ENCODE measurements around the gene ZNF526. TPM values are rescaled to one million over a fixed set of nuclear protein-coding genes. Genes with fewer than 3 reads are reported as not detected.

Gene ZNF526
- total RNA-seq, 1 experiment from 2014 or later = 3.4 TPM

GRCh38 chr19:42271861-42272534 is 51.9 kb downstream of the ZNF526 start:
- H2AFZ ChIP-seq (ENCODE audit: low read length) = no peak overlapping the region
- H3K9ac ChIP-seq (ENCODE audit: low read length) = no peak overlapping the region; the same call in 1 of the 2 replicates
- H3K4me3 ChIP-seq (ENCODE audit: low read length) = no peak overlapping the region
- H3K4me1 ChIP-seq (ENCODE audit: low read length) = peaks cover 29% of the 10 kb centered on the region
- H3K79me2 ChIP-seq (ENCODE audit: low read length) = peaks cover 24% of the 10 kb centered on the region
- no peak overlapping the region for H3K4me2 ChIP-seq (ENCODE audit: low read depth, low read length, poor library complexity, severe bottlenecking)
- no peak for DNase-seq
- H3K27me3 ChIP-seq (ENCODE audit: low read length) = no peaks in the 10 kb centered on the region
- no peaks in the 10 kb centered on the region for H3K36me3 ChIP-seq (ENCODE audit: insufficient read depth, low read length)
- H3K9me3 ChIP-seq (ENCODE audit: low read length) = no peaks in the 10 kb centered on the region
- H4K20me1 ChIP-seq (ENCODE audit: insufficient read depth, low read depth, low read length) = no peaks in the 10 kb centered on the region
- H3K9me2 ChIP-seq (replicated peaks; ENCODE audit: insufficient read depth, low read length) = no peaks in the 10 kb centered on the region
- H3K27ac ChIP-seq (ENCODE audit: low read length) = no peak overlapping the region

- H4K20me1 ChIP-seq (ENCODE audit: insufficient read depth, low read depth, low read length) = no peaks in the 10 kb centered on the region
- no peaks in the 10 kb centered on the region for H3K27me3 ChIP-seq (ENCODE audit: low read length)
- H3K9ac ChIP-seq (ENCODE audit: low read length) = no peak overlapping the region
- H3K36me3 ChIP-seq (ENCODE audit: insufficient read depth, low read length) = no peaks in the 10 kb centered on the region
- no peak overlapping the region for H3K4me3 ChIP-seq (ENCODE audit: low read length)
- DNase-seq = no peak
- no peak overlapping the region for H2AFZ ChIP-seq (ENCODE audit: low read length)
- no peaks in the 10 kb centered on the region for H3K9me2 ChIP-seq (replicated peaks; ENCODE audit: insufficient read depth, low read length)
- H3K27ac ChIP-seq (ENCODE audit: low read length) = no peak overlapping the region
- H3K4me1 ChIP-seq (ENCODE audit: low read length) = peaks cover 26% of the 10 kb centered on the region
- H3K4me2 ChIP-seq (ENCODE audit: low read depth, low read length, poor library complexity, severe bottlenecking) = no peak overlapping the region
- H3K79me2 ChIP-seq (ENCODE audit: low read length) = peaks cover 24% of the 10 kb centered on the region
- H3K9me3 ChIP-seq (ENCODE audit: low read length) = no peaks in the 10 kb centered on the region
These were observed 52.4 kb downstream of the ZNF526 start for GRCh38 chr19:42272535-42272897.

- H3K4me1 ChIP-seq (ENCODE audit: low read length) = peaks cover 21% of the 10 kb centered on the region
- no peaks in the 10 kb centered on the region for H3K27me3 ChIP-seq (ENCODE audit: low read length)
- H2AFZ ChIP-seq (ENCODE audit: low read length) = no peak overlapping the region
- no peak overlapping the region for H3K4me2 ChIP-seq (ENCODE audit: low read depth, low read length, poor library complexity, severe bottlenecking)
- H3K79me2 ChIP-seq (ENCODE audit: low read length) = peaks cover 24% of the 10 kb centered on the region
- no peaks in the 10 kb centered on the region for H4K20me1 ChIP-seq (ENCODE audit: insufficient read depth, low read depth, low read length)
- no peak overlapping the region for H3K4me3 ChIP-seq (ENCODE audit: low read length)
- DNase-seq = no peak
- H3K9ac ChIP-seq (ENCODE audit: low read length) = no peak overlapping the region
- no peaks in the 10 kb centered on the region for H3K9me2 ChIP-seq (replicated peaks; ENCODE audit: insufficient read depth, low read length)
- no peaks in the 10 kb centered on the region for H3K36me3 ChIP-seq (ENCODE audit: insufficient read depth, low read length)
- H3K9me3 ChIP-seq (ENCODE audit: low read length) = no peaks in the 10 kb centered on the region
- H3K27ac ChIP-seq (ENCODE audit: low read length) = no peak overlapping the region
These were observed 52.9 kb downstream of the ZNF526 start for GRCh38 chr19:42272989-42273406.

GRCh38 chr19:42273407-42274064 is 53.4 kb downstream of the ZNF526 start:
- DNase-seq = no peak
- Histone ChIP-seq H3K4me1 (ENCODE audit: low read length) (peaks cover 24% of the 10 kb centered on the region), H3K79me2 (ENCODE audit: low read length) (peaks cover 24% of the 10 kb centered on the region), H3K27me3 (ENCODE audit: low read length) (no peaks in the 10 kb centered on the region), H2AFZ (ENCODE audit: low read length) (no peak overlapping the region), H3K4me2 (ENCODE audit: low read depth, low read length, poor library complexity, severe bottlenecking) (no peak overlapping the region), H4K20me1 (ENCODE audit: insufficient read depth, low read depth, low read length) (no peaks in the 10 kb centered on the region), H3K4me3 (ENCODE audit: low read length) (no peak overlapping the region), H3K9ac (ENCODE audit: low read length) (no peak overlapping the region), H3K27ac (ENCODE audit: low read length) (no peak overlapping the region), H3K36me3 (ENCODE audit: insufficient read depth, low read length) (no peaks in the 10 kb centered on the region), H3K9me3 (ENCODE audit: low read length) (no peaks in the 10 kb centered on the region), H3K9me2 (replicated peaks; ENCODE audit: insufficient read depth, low read length) (no peaks in the 10 kb centered on the region)

- Histone ChIP-seq H3K9me3 (ENCODE audit: low read length) (no peaks in the 10 kb centered on the region), H2AFZ (ENCODE audit: low read length) (no peak overlapping the region), H3K27ac (ENCODE audit: low read length) (no peak overlapping the region), H3K4me2 (ENCODE audit: low read depth, low read length, poor library complexity, severe bottlenecking) (no peak overlapping the region), H3K4me1 (ENCODE audit: low read length) (peaks cover 30% of the 10 kb centered on the region), H3K36me3 (ENCODE audit: insufficient read depth, low read length) (no peaks in the 10 kb centered on the region), H3K27me3 (ENCODE audit: low read length) (no peaks in the 10 kb centered on the region), H3K9me2 (replicated peaks; ENCODE audit: insufficient read depth, low read length) (no peaks in the 10 kb centered on the region), H3K4me3 (ENCODE audit: low read length) (no peak overlapping the region), H3K9ac (ENCODE audit: low read length) (no peak overlapping the region), H3K79me2 (ENCODE audit: low read length) (peaks cover 24% of the 10 kb centered on the region), H4K20me1 (ENCODE audit: insufficient read depth, low read depth, low read length) (no peaks in the 10 kb centered on the region)
- no peak for DNase-seq
These were observed 54.1 kb downstream of the ZNF526 start for GRCh38 chr19:42274065-42274682.

GRCh38 chr19:42275103-42275502 is 55.0 kb downstream of the ZNF526 start:
- Histone ChIP-seq H3K36me3 (ENCODE audit: insufficient read depth, low read length) (no peaks in the 10 kb centered on the region), H2AFZ (ENCODE audit: low read length) (no peak overlapping the region), H3K27me3 (ENCODE audit: low read length) (no peaks in the 10 kb centered on the region), H3K27ac (ENCODE audit: low read length) (no peak overlapping the region), H3K9me2 (replicated peaks; ENCODE audit: insufficient read depth, low read length) (no peaks in the 10 kb centered on the region), H3K4me1 (ENCODE audit: low read length) (peaks cover 30% of the 10 kb centered on the region), H3K9me3 (ENCODE audit: low read length) (no peaks in the 10 kb centered on the region), H3K4me3 (ENCODE audit: low read length) (no peak overlapping the region), H3K9ac (ENCODE audit: low read length) (0 out of 2 replicates have a peak overlapping the region, but pooled peaks have one; percentile 22), H4K20me1 (ENCODE audit: insufficient read depth, low read depth, low read length) (no peaks in the 10 kb centered on the region), H3K79me2 (ENCODE audit: low read length) (peaks cover 18% of the 10 kb centered on the region), H3K4me2 (ENCODE audit: low read depth, low read length, poor library complexity, severe bottlenecking) (no peak overlapping the region)
- no peak for DNase-seq

GRCh38 chr19:42275517-42275916 is 55.4 kb downstream of the ZNF526 start:
- no peak overlapping the region for H3K27ac ChIP-seq (ENCODE audit: low read length)
- DNase-seq = no peak
- no peaks in the 10 kb centered on the region for H3K36me3 ChIP-seq (ENCODE audit: insufficient read depth, low read length)
- peaks cover 14% of the 10 kb centered on the region for H3K79me2 ChIP-seq (ENCODE audit: low read length)
- no peak overlapping the region for H2AFZ ChIP-seq (ENCODE audit: low read length)
- no peak overlapping the region for H3K4me2 ChIP-seq (ENCODE audit: low read depth, low read length, poor library complexity, severe bottlenecking)
- no peaks in the 10 kb centered on the region for H3K9me3 ChIP-seq (ENCODE audit: low read length)
- H3K4me3 ChIP-seq (ENCODE audit: low read length) = no peak overlapping the region
- no peaks in the 10 kb centered on the region for H3K27me3 ChIP-seq (ENCODE audit: low read length)
- peaks cover 27% of the 10 kb centered on the region for H3K4me1 ChIP-seq (ENCODE audit: low read length)
- no peak overlapping the region for H3K9ac ChIP-seq (ENCODE audit: low read length)
- no peaks in the 10 kb centered on the region for H4K20me1 ChIP-seq (ENCODE audit: insufficient read depth, low read depth, low read length)
- no peaks in the 10 kb centered on the region for H3K9me2 ChIP-seq (replicated peaks; ENCODE audit: insufficient read depth, low read length)

- no peaks in the 10 kb centered on the region for H3K9me2 ChIP-seq (replicated peaks; ENCODE audit: insufficient read depth, low read length)
- H4K20me1 ChIP-seq (ENCODE audit: insufficient read depth, low read depth, low read length) = no peaks in the 10 kb centered on the region
- H3K4me3 ChIP-seq (ENCODE audit: low read length) = no peak overlapping the region
- DNase-seq = no peak
- no peaks in the 10 kb centered on the region for H3K27me3 ChIP-seq (ENCODE audit: low read length)
- 0 out of 2 replicates have a peak overlapping the region, but pooled peaks have one; percentile 35 for H3K9ac ChIP-seq (ENCODE audit: low read length)
- H3K4me1 ChIP-seq (ENCODE audit: low read length) = peaks cover 23% of the 10 kb centered on the region
- no peak overlapping the region for H3K27ac ChIP-seq (ENCODE audit: low read length)
- H2AFZ ChIP-seq (ENCODE audit: low read length) = no peak overlapping the region
- H3K79me2 ChIP-seq (ENCODE audit: low read length) = peaks cover 9% of the 10 kb centered on the region
- no peaks in the 10 kb centered on the region for H3K36me3 ChIP-seq (ENCODE audit: insufficient read depth, low read length)
- no peak overlapping the region for H3K4me2 ChIP-seq (ENCODE audit: low read depth, low read length, poor library complexity, severe bottlenecking)
- H3K9me3 ChIP-seq (ENCODE audit: low read length) = no peaks in the 10 kb centered on the region
These were observed 56.2 kb downstream of the ZNF526 start for GRCh38 chr19:42276284-42276683.
